ENCODE data around the gene AGBL4. TPM values are rescaled to one million over a fixed set of nuclear protein-coding genes. Genes with fewer than 3 reads are reported as not detected.

The AGBL4 gene
- total RNA-seq, 5 donors from 2014 or later (not counting 1 experiment from before 2014, with no cell fraction given): 0.58 TPM; not detected in 4

GRCh38 chr1:49424782-49425181, 599.0 kb downstream of the AGBL4 start:
- Histone ChIP-seq H3K36me3 (ENCODE audit: control insufficient read depth in 2 of 2, extremely low read depth in 1 of 2, insufficient read depth in 1 of 2, low read length in 1 of 2) (no peaks in the 10 kb centered on the region), H3K4me1 (ENCODE audit: control insufficient read depth in 1 of 2, extremely low read depth in 1 of 2, insufficient read depth in 2 of 2, low read length in 2 of 2) (no peaks in the 10 kb centered on the region), H3K27me3 (replicated peaks in 1 of 2; ENCODE audit: control insufficient read depth in 2 of 2, extremely low read depth in 1 of 2, insufficient read depth in 2 of 2, low read length in 1 of 2) (no peaks in the 10 kb centered on the region), H3K27ac (ENCODE audit: low read length) (no peak overlapping the region), H3K4me3 (ENCODE audit: control insufficient read depth in 1 of 2, extremely low read depth in 1 of 2, low read length in 1 of 2) (no peak overlapping the region), H3K9me3 (no peaks in the 10 kb centered on the region)
- ATAC-seq (replicated peaks in 1 of 4): no peak
- peaks cover 0 to 15% (median 11%) of the 10 kb centered on the region in 3 donors for H3K9me3 Mint-ChIP-seq
- no peak for DNase-seq
- H3K36me3 Mint-ChIP-seq: no peaks in the 10 kb centered on the region
- POLR2A ChIA-PET: no interaction called here
- WGBS (ENCODE audit: insufficient coverage): 100% methylated on average over 1 of the region's 3 CpGs
- H3K4me3 Mint-ChIP-seq: no peak overlapping the region
- H3K27me3 Mint-ChIP-seq: no peaks in the 10 kb centered on the region
- CTCF ChIA-PET: interaction anchor here in 1 of 2 donors (1.1 kb wide), 1 partner anchor 9 kb away, joined by 4 read pairs; no protein-coding TSS in a partner anchor
- H3K4me1 Mint-ChIP-seq: no peaks in the 10 kb centered on the region
- H3K27ac Mint-ChIP-seq: no peak overlapping the region

DNA sequence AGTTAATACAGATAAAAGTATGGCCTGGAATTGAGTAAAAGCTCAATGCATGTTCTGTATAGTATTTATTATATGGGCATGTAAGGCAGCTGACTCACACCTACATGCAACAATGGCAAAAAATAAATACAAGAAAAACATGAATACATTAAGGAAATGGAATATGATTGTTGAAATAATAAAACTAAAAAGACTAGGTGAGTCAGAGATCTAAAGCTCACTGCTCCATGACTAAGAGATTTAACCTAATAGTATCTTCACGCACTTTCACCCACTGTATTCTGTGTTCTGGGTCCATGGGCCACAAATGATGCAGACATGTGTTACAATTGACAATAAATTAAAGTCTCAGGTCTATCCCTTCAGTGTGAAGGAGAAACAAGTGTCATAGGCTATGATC, 607.0 kb downstream of the AGBL4 start:
- no peaks in the 10 kb centered on the region for H3K4me1 Mint-ChIP-seq
- no peak overlapping the region for H3K27ac ChIP-seq (ENCODE audit: low read length)
- no CpG with 5 or more reads among the region's 1 CpG for WGBS (ENCODE audit: insufficient coverage)
- DNase-seq (no peak), ATAC-seq (replicated peaks in 1 of 4) (no peak)
- H3K4me1 ChIP-seq (ENCODE audit: control insufficient read depth in 1 of 2, extremely low read depth in 1 of 2, insufficient read depth in 2 of 2, low read length in 2 of 2): no peaks in the 10 kb centered on the region
- no peaks in the 10 kb centered on the region for H3K9me3 ChIP-seq
- no peaks in the 10 kb centered on the region for H3K27me3 Mint-ChIP-seq
- no peak overlapping the region for H3K4me3 Mint-ChIP-seq
- peaks cover 0 to 5% (median 0%) of the 10 kb centered on the region in 3 donors for H3K9me3 Mint-ChIP-seq
- ChIA-PET POLR2A (no interaction called here), CTCF (interaction anchor here in 1 of 2 donors (1.3 kb wide), 1 partner anchor 9 kb away, joined by 4 read pairs; no protein-coding TSS in a partner anchor)
- no peak overlapping the region for H3K4me3 ChIP-seq (ENCODE audit: control insufficient read depth in 1 of 2, extremely low read depth in 1 of 2, low read length in 1 of 2)
- no peaks in the 10 kb centered on the region for H3K27me3 ChIP-seq (replicated peaks in 1 of 2; ENCODE audit: control insufficient read depth in 2 of 2, extremely low read depth in 1 of 2, insufficient read depth in 2 of 2, low read length in 1 of 2)
- H3K27ac Mint-ChIP-seq: no peak overlapping the region
- H3K36me3 Mint-ChIP-seq: no peaks in the 10 kb centered on the region
- no peaks in the 10 kb centered on the region for H3K36me3 ChIP-seq (ENCODE audit: control insufficient read depth in 2 of 2, extremely low read depth in 1 of 2, insufficient read depth in 1 of 2, low read length in 1 of 2)

DNA sequence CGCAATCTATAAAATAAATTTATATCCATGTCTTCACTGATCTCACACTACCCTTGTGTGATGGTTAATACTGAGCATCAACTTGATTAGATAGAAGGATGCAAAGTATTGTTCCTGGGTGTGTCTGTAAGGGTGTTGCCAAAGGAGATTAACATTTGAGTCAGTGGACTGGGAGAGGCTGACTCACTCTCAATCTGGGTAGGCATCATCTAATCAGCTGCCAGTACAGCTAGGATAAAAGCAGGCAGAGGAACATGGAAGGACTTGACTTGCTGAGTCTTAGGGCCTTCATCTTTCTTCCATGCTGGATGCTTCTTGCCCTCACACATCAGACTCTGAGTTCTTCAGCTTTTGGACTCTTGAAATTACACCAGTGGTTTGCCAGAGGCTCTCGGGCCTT, 615.4 kb downstream of the AGBL4 start:
- Mint-ChIP-seq H3K4me1 (no peaks in the 10 kb centered on the region), H3K4me3 (no peak overlapping the region), H3K27ac (no peak overlapping the region), H3K9me3 (peaks cover 4 to 11% (median 9%) of the 10 kb centered on the region in 3 donors), H3K36me3 (no peaks in the 10 kb centered on the region), H3K27me3 (peaks cover 4 to 6% of the 10 kb centered on the region in 2 donors)
- ATAC-seq (replicated peaks in 1 of 4): no peak
- Histone ChIP-seq H3K27me3 (replicated peaks in 1 of 2; ENCODE audit: control insufficient read depth in 2 of 2, extremely low read depth in 1 of 2, insufficient read depth in 2 of 2, low read length in 1 of 2) (no peaks in the 10 kb centered on the region), H3K4me1 (ENCODE audit: control insufficient read depth in 1 of 2, extremely low read depth in 1 of 2, insufficient read depth in 2 of 2, low read length in 2 of 2) (no peaks in the 10 kb centered on the region), H3K36me3 (ENCODE audit: control insufficient read depth in 2 of 2, extremely low read depth in 1 of 2, insufficient read depth in 1 of 2, low read length in 1 of 2) (no peaks in the 10 kb centered on the region), H3K27ac (ENCODE audit: low read length) (no peak overlapping the region), H3K4me3 (ENCODE audit: control insufficient read depth in 1 of 2, extremely low read depth in 1 of 2, low read length in 1 of 2) (no peak overlapping the region), H3K9me3 (no peaks in the 10 kb centered on the region)
- ChIA-PET CTCF (no interaction called here), POLR2A (no interaction called here)
- 56% methylated on average over 1 of the region's 2 CpGs for WGBS (ENCODE audit: insufficient coverage)
- no peak for DNase-seq

DNA sequence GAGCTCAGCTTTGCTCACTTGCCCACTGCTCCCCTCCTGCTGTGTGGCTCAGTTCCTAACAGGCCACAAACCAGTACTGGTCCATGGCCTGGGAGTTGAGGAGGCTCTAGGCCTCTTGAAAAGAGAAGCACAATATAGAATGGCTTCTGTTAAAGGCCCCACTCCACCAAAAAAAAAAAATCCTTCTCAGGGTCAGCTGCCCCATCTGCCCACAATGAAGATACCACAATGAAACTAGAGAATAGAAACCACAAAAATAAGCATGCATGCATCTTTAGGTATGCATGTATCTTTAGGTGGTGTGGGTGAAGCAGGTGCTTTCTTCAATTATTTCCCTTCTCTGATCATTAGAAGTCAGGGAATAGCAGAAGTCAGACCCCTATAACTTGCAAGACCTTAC, 626.7 kb downstream of the AGBL4 start:
- Mint-ChIP-seq H3K27ac (no peak overlapping the region), H3K9me3 (peaks cover 6 to 13% (median 10%) of the 10 kb centered on the region in 3 donors), H3K4me3 (no peak overlapping the region), H3K27me3 (no peaks in the 10 kb centered on the region), H3K36me3 (no peaks in the 10 kb centered on the region), H3K4me1 (no peaks in the 10 kb centered on the region)
- ATAC-seq (replicated peaks in 1 of 4) (no peak), DNase-seq (no peak)
- no peak overlapping the region for H3K4me3 ChIP-seq (ENCODE audit: control insufficient read depth in 1 of 2, extremely low read depth in 1 of 2, low read length in 1 of 2)
- ChIA-PET POLR2A (no interaction called here), CTCF (no interaction called here)
- no peaks in the 10 kb centered on the region for H3K4me1 ChIP-seq (ENCODE audit: control insufficient read depth in 1 of 2, extremely low read depth in 1 of 2, insufficient read depth in 2 of 2, low read length in 2 of 2)
- no peak overlapping the region for H3K27ac ChIP-seq (ENCODE audit: low read length)
- H3K27me3 ChIP-seq (replicated peaks in 1 of 2; ENCODE audit: control insufficient read depth in 2 of 2, extremely low read depth in 1 of 2, insufficient read depth in 2 of 2, low read length in 1 of 2): no peaks in the 10 kb centered on the region
- no peaks in the 10 kb centered on the region for H3K9me3 ChIP-seq
- no peaks in the 10 kb centered on the region for H3K36me3 ChIP-seq (ENCODE audit: control insufficient read depth in 2 of 2, extremely low read depth in 1 of 2, insufficient read depth in 1 of 2, low read length in 1 of 2)

- Mint-ChIP-seq H3K27ac (no peak overlapping the region), H3K9me3 (peaks cover 0 to 14% (median 4%) of the 10 kb centered on the region in 3 donors), H3K36me3 (no peaks in the 10 kb centered on the region), H3K27me3 (no peaks in the 10 kb centered on the region), H3K4me3 (no peak overlapping the region), H3K4me1 (no peaks in the 10 kb centered on the region)
- Histone ChIP-seq H3K27ac (ENCODE audit: low read length) (no peak overlapping the region), H3K27me3 (replicated peaks in 1 of 2; ENCODE audit: control insufficient read depth in 2 of 2, extremely low read depth in 1 of 2, insufficient read depth in 2 of 2, low read length in 1 of 2) (no peaks in the 10 kb centered on the region), H3K4me1 (ENCODE audit: control insufficient read depth in 1 of 2, extremely low read depth in 1 of 2, insufficient read depth in 2 of 2, low read length in 2 of 2) (no peaks in the 10 kb centered on the region), H3K4me3 (ENCODE audit: control insufficient read depth in 1 of 2, extremely low read depth in 1 of 2, low read length in 1 of 2) (no peak overlapping the region), H3K36me3 (ENCODE audit: control insufficient read depth in 2 of 2, extremely low read depth in 1 of 2, insufficient read depth in 1 of 2, low read length in 1 of 2) (no peaks in the 10 kb centered on the region), H3K9me3 (no peaks in the 10 kb centered on the region)
- ChIA-PET CTCF (no interaction called here), POLR2A (no interaction called here)
- ATAC-seq (replicated peaks in 1 of 4) (no peak), DNase-seq (no peak)
- no CpG with 5 or more reads among the region's 2 CpGs for WGBS (ENCODE audit: insufficient coverage)
These were observed 629.6 kb downstream of the AGBL4 start for GRCh38 chr1:49394200-49394599.

DNA sequence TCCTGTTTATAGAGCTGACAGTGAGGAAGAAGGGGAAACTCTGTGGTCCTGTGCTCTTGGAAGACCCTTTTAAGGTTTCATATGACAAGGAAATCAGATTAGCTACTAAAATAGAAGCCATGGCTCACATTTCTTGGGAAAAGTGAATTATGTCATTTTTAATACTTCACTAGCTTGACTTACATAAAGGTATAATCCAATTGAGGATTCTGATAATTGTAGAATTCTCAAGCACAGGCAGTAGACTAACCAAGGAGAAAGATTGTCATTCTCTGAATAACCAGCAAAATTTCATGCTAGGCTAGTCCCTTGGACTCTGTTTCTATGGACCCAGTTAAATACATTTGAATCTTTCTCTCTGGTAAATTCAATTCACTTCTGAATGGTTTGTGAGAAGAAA, 634.1 kb downstream of the AGBL4 start:
- Mint-ChIP-seq H3K9me3 (peaks cover 3 to 8% (median 4%) of the 10 kb centered on the region in 3 donors), H3K27ac (no peak overlapping the region), H3K4me1 (no peaks in the 10 kb centered on the region), H3K4me3 (no peak overlapping the region), H3K36me3 (no peaks in the 10 kb centered on the region), H3K27me3 (no peaks in the 10 kb centered on the region)
- H3K9me3 ChIP-seq: no peaks in the 10 kb centered on the region
- ChIA-PET POLR2A (no interaction called here), CTCF (no interaction called here)
- no peaks in the 10 kb centered on the region for H3K4me1 ChIP-seq (ENCODE audit: control insufficient read depth in 1 of 2, extremely low read depth in 1 of 2, insufficient read depth in 2 of 2, low read length in 2 of 2)
- no peak overlapping the region for H3K27ac ChIP-seq (ENCODE audit: low read length)
- no peak for ATAC-seq (replicated peaks in 1 of 4)
- H3K27me3 ChIP-seq (replicated peaks in 1 of 2; ENCODE audit: control insufficient read depth in 2 of 2, extremely low read depth in 1 of 2, insufficient read depth in 2 of 2, low read length in 1 of 2): no peaks in the 10 kb centered on the region
- no peaks in the 10 kb centered on the region for H3K36me3 ChIP-seq (ENCODE audit: control insufficient read depth in 2 of 2, extremely low read depth in 1 of 2, insufficient read depth in 1 of 2, low read length in 1 of 2)
- H3K4me3 ChIP-seq (ENCODE audit: control insufficient read depth in 1 of 2, extremely low read depth in 1 of 2, low read length in 1 of 2): no peak overlapping the region
- DNase-seq: no peak

GRCh38 chr1:49364676-49365075, 659.1 kb downstream of the AGBL4 start:
- no peaks in the 10 kb centered on the region for H3K9me3 ChIP-seq
- no peaks in the 10 kb centered on the region for H3K27me3 Mint-ChIP-seq
- no CpG with 5 or more reads among the region's 7 CpGs for WGBS (ENCODE audit: insufficient coverage)
- peaks cover 0 to 3% (median 2%) of the 10 kb centered on the region in 3 donors for H3K9me3 Mint-ChIP-seq
- H3K4me3 Mint-ChIP-seq: no peak overlapping the region
- H3K27me3 ChIP-seq (replicated peaks in 1 of 2; ENCODE audit: control insufficient read depth in 2 of 2, extremely low read depth in 1 of 2, insufficient read depth in 2 of 2, low read length in 1 of 2): no peaks in the 10 kb centered on the region
- no peaks in the 10 kb centered on the region for H3K36me3 Mint-ChIP-seq
- no peaks in the 10 kb centered on the region for H3K4me1 Mint-ChIP-seq
- no peak overlapping the region for H3K27ac Mint-ChIP-seq
- no peak overlapping the region for H3K27ac ChIP-seq (ENCODE audit: low read length)
- no peak overlapping the region for H3K4me3 ChIP-seq (ENCODE audit: control insufficient read depth in 1 of 2, extremely low read depth in 1 of 2, low read length in 1 of 2)
- ChIA-PET POLR2A (no interaction called here), CTCF (no interaction called here)
- H3K36me3 ChIP-seq (ENCODE audit: control insufficient read depth in 2 of 2, extremely low read depth in 1 of 2, insufficient read depth in 1 of 2, low read length in 1 of 2): no peaks in the 10 kb centered on the region
- no peaks in the 10 kb centered on the region for H3K4me1 ChIP-seq (ENCODE audit: control insufficient read depth in 1 of 2, extremely low read depth in 1 of 2, insufficient read depth in 2 of 2, low read length in 2 of 2)
- no peak for DNase-seq
- ATAC-seq (replicated peaks in 1 of 4): no peak
